Osteoblast (primary cell): Measurements from ENCODE around the gene NTN4. TPM values are rescaled to one million over a fixed set of nuclear protein-coding genes. Genes with fewer than 3 reads are reported as not detected.

ENCODE experiments used
- DNase-seq: peaks from one replicate; pipeline ENCODE4 v3.0.0; 2011; ENCODE audit warnings: low spot score, mixed read lengths; ENCODE audit not compliant: insufficient read length; ENCODE audit errors: missing footprints
- H2AFZ ChIP-seq: 2 replicates; pipeline ENCODE4 v1.6.0; 2011; ENCODE audit warnings: mild to moderate bottlenecking, low read length
- H3K27ac ChIP-seq: 2 replicates; pipeline ENCODE4 v1.5.1; 2011; ENCODE audit warnings: mild to moderate bottlenecking, low read depth, low read length, moderate library complexity
- H3K27me3 ChIP-seq: 2 replicates; pipeline ENCODE4 v1.6.0; 2012; ENCODE audit warnings: mild to moderate bottlenecking, control low read depth, inconsistent platforms, low read length, moderate library complexity; ENCODE audit not compliant: insufficient read depth
- H3K36me3 ChIP-seq: 2 replicates; pipeline ENCODE4 v1.5.1; 2011; ENCODE audit warnings: mild to moderate bottlenecking, low read length, control low read depth, moderate library complexity; ENCODE audit not compliant: insufficient read depth
- H3K4me1 ChIP-seq: 2 replicates; pipeline ENCODE4 v1.5.1; 2011; ENCODE audit warnings: mild to moderate bottlenecking, low read length, control low read depth, moderate library complexity; ENCODE audit not compliant: insufficient read depth
- H3K4me2 ChIP-seq: 2 replicates; pipeline ENCODE4 v1.6.0; 2011; ENCODE audit warnings: mild to moderate bottlenecking, low read length; ENCODE audit not compliant: insufficient read depth
- H3K4me3 ChIP-seq: fragments of 200-600 bp; sonication (generic); 3 replicates; pipeline ENCODE4 v1.5.1; 2012; ENCODE audit warnings: mild to moderate bottlenecking, low read length, inconsistent platforms; ENCODE audit not compliant: insufficient read depth
- H3K79me2 ChIP-seq: 2 replicates; pipeline ENCODE4 v1.6.0; 2012; ENCODE audit warnings: mild to moderate bottlenecking, low read length, control low read depth, inconsistent platforms; ENCODE audit not compliant: insufficient read depth
- H3K9me3 ChIP-seq: 2 replicates; pipeline ENCODE4 v1.5.1; 2011; ENCODE audit warnings: low read depth, low read length, control low read depth
- H4K20me1 ChIP-seq: 2 replicates; pipeline ENCODE4 v1.6.0; 2012; ENCODE audit warnings: mild to moderate bottlenecking, low read length, control low read depth; ENCODE audit not compliant: insufficient read depth
- CTCF ChIP-seq: IDR thresholded peaks from 2 replicates; pipeline ENCODE4 v1.5.1; 2011; ENCODE audit warnings: mild to moderate bottlenecking, low read depth, low read length, moderate library complexity; ENCODE audit errors: extremely low read depth
- total RNA-seq: library from RNA; depleted of rRNA; stranded (reverse); fragments of >200 nt; gene quantifications from 2 replicates; pipeline ENCODE4 v1.2.3, GENCODE V29; 2012

The NTN4 gene
- total RNA-seq, 1 donor, result 47.8 TPM

DNA sequence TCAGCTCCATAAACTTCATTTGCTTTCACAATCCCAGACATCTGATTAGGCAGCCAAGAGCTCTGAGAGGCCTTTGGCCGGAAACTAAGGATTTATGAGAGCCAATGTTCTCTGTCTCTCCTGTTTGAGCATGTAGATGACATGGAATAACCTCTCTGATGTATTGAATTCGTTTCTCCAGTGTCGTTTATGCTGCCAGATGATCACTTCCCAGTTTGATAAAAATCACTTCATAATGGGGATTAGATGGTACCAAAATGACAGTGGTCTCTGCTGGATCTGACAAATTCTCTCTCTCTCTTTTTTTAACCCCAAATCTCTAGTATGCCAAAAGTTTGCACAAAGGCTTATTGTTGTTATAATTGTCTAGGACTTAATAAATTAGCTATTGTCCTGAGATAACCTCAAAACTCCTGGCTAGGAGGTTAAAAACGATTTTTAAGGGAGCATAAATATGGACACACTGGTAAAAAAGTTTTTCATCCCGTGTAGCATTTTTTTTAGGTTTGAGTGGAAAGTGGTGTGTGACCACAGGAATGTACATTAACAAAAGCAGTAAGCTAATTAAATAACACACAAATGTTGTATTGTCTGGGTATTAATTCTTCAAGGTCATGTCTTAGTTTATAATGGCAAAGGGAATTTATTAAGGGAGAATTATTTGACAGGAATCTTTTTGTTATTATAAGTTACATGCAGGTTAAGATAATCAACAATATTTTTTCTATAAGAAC is 156.7 kb downstream of the NTN4 start:
- no peaks in the 10 kb centered on the region for H3K79me2 ChIP-seq
- no peaks in the 10 kb centered on the region for H4K20me1 ChIP-seq
- H3K9me3 ChIP-seq, result no peaks in the 10 kb centered on the region
- TF ChIP-seq CTCF, result no peak
- H3K27me3 ChIP-seq, result no peaks in the 10 kb centered on the region
- H3K4me1 ChIP-seq, result peaks cover 29% of the 10 kb centered on the region
- peak overlapping the region; percentile 88 for H3K27ac ChIP-seq
- H2AFZ ChIP-seq, result no peak overlapping the region
- no peaks in the 10 kb centered on the region for H3K36me3 ChIP-seq
- DNase-seq, result no peak
- H3K4me3 ChIP-seq, result no peak overlapping the region
- H3K4me2 ChIP-seq, result no peak overlapping the region

- Histone ChIP-seq H3K9me3 (no peaks in the 10 kb centered on the region), H3K79me2 (no peaks in the 10 kb centered on the region), H3K4me3 (no peak overlapping the region), H3K4me2 (no peak overlapping the region), H3K4me1 (peaks cover 27% of the 10 kb centered on the region), H2AFZ (no peak overlapping the region), H3K36me3 (no peaks in the 10 kb centered on the region), H3K27ac (peak overlapping the region; percentile 88), H4K20me1 (no peaks in the 10 kb centered on the region), H3K27me3 (no peaks in the 10 kb centered on the region)
- no peak for TF ChIP-seq CTCF
- peak; percentile 93 for DNase-seq
Measured at GRCh38 chr12:95633049-95633731, 157.4 kb downstream of the NTN4 start.

GRCh38 chr12:95630496-95630895 is 160.1 kb downstream of the NTN4 start:
- peaks cover 14% of the 10 kb centered on the region for H3K4me1 ChIP-seq
- H3K27ac ChIP-seq, result no peak overlapping the region
- no peaks in the 10 kb centered on the region for H3K27me3 ChIP-seq
- H3K9me3 ChIP-seq, result no peaks in the 10 kb centered on the region
- no peaks in the 10 kb centered on the region for H4K20me1 ChIP-seq
- H2AFZ ChIP-seq, result no peak overlapping the region
- no peak overlapping the region for H3K4me2 ChIP-seq
- no peak for TF ChIP-seq CTCF
- no peak overlapping the region for H3K4me3 ChIP-seq
- H3K36me3 ChIP-seq, result no peaks in the 10 kb centered on the region
- H3K79me2 ChIP-seq, result no peaks in the 10 kb centered on the region
- no peak for DNase-seq

- Histone ChIP-seq H3K9me3 (no peaks in the 10 kb centered on the region), H3K4me2 (no peak overlapping the region), H2AFZ (peak overlapping the region; percentile 45), H4K20me1 (no peaks in the 10 kb centered on the region), H3K36me3 (no peaks in the 10 kb centered on the region), H3K4me1 (peaks cover 12% of the 10 kb centered on the region), H3K79me2 (no peaks in the 10 kb centered on the region), H3K27ac (no peak overlapping the region), H3K27me3 (no peaks in the 10 kb centered on the region), H3K4me3 (no peak overlapping the region)
- no peak for DNase-seq
- TF ChIP-seq CTCF, result no peak
Measured at GRCh38 chr12:95629392-95629791, 161.2 kb downstream of the NTN4 start.
